ENCODE data around the gene IL24. TPM values are rescaled to one million over a fixed set of nuclear protein-coding genes. Genes with fewer than 3 reads are reported as not detected.
A peak's percentile ranks its signal among the peaks of the same experiment; 100 is the strongest.

IL24 gene
- total and polyA plus RNA-seq, 10 of the 15 experiments (the other 5 are each of a cell fraction or from before 2014, with no cell fraction given), result 0.05 to 19.8 (median 0.35) TPM; not detected in 1

DNA sequence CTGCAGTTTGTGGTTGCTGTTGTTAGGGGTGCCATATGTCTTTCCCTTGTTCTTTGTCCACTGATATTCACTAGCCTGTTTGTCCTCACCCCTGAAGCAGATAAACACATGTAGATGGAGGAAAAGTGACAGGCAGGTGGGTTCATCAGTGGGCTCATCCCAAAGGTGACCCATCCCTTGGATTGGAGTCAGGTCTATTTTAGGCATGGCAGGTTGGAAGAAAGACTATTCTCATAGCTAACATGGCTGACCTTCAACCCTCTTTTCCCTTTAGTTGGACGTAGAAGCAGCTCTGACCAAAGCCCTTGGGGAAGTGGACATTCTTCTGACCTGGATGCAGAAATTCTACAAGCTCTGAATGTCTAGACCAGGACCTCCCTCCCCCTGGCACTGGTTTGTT, 5.5 kb downstream of the IL24 start:
- Histone ChIP-seq H3K4me3 (no peak overlapping the region), H3K27ac (ENCODE audit: control insufficient read depth, insufficient read depth) (no peak overlapping the region), H3K9ac (ENCODE audit: control insufficient read depth, insufficient read depth, low read length) (no peak overlapping the region), H3K36me3 (ENCODE audit: control insufficient read depth in 2 of 2, insufficient read depth in 2 of 2, low read length in 1 of 2) (peaks cover 14 to 23% of the 10 kb centered on the region in 2 experiments), H4K20me1 (ENCODE audit: control insufficient read depth, insufficient read depth) (no peaks in the 10 kb centered on the region; the same call in 1 of the 2 replicates), H3K4me2 (ENCODE audit: control insufficient read depth, insufficient read depth) (no peak overlapping the region), H3K27me3 (replicated peaks in 1 of 2; ENCODE audit: control insufficient read depth in 2 of 2, insufficient read depth in 2 of 2, low read length in 1 of 2) (no peaks in the 10 kb centered on the region), H2AFZ (ENCODE audit: control insufficient read depth, low read depth, low read length) (no peak overlapping the region), H3K4me1 (ENCODE audit: control insufficient read depth, insufficient read depth, low read length) (no peaks in the 10 kb centered on the region), H3K79me2 (ENCODE audit: control insufficient read depth, insufficient read depth, low read length) (no peaks in the 10 kb centered on the region), H3K9me3 (replicated peaks; ENCODE audit: control insufficient read depth, insufficient read depth, low read length) (no peaks in the 10 kb centered on the region)
- WGBS (ENCODE audit: insufficient coverage, insufficient replicate concordance, low lambda C conversion rate, missing lambda C conversion rate), result 67% methylated on average over 1 of the region's 1 CpG
- TF ChIP-seq RCOR1 (conservative IDR thresholded peaks at IDR 0.05; ENCODE audit: low read depth, low read length) (no peak), SMAD5 (IDR thresholded peaks at IDR 0.05; ENCODE audit: low read depth) (peak; percentile 42; the same call in 1 of the 2 replicates), POLR2AphosphoS2 (IDR thresholded peaks at IDR 0.05; ENCODE audit: low read depth, low read length) (0 out of 2 replicates have a peak, but pooled peaks have one; percentile 84)
- ATAC-seq (no peak), DNase-seq (ENCODE audit: low read depth, low spot score) (no peak), FAIRE-seq (no peak)
- no TSS peak for BruUV-seq (replicated peaks)
- POLR2A ChIA-PET, result interaction anchor here (0.7 kb wide), 1 partner anchor 178 kb away, joined by 3 read pairs; no protein-coding TSS in a partner anchor
- RAD21 ChIA-PET (ENCODE audit: unreplicated experiment), result no interaction called here
- CTCF ChIA-PET, result interaction anchor here (0.9 to 3.3 kb wide), 4 partner anchors 9 to 245 kb away, joined by 3 to 16 read pairs (median 4); no protein-coding TSS in a partner anchor
- in situ Hi-C loops (cut with MboI) (no loop called here), intact Hi-C loops (cut with micrococcal nuclease; ENCODE audit: unreplicated experiment) (no loop called here)
- SMC1A ChIA-PET (ENCODE audit: uncharacterized antibody, unreplicated experiment), result interaction anchor here (0.9 to 1.5 kb wide), 4 partner anchors 9 to 79 kb away, joined by 3 to 5 read pairs (median 4); no protein-coding TSS in a partner anchor

DNA sequence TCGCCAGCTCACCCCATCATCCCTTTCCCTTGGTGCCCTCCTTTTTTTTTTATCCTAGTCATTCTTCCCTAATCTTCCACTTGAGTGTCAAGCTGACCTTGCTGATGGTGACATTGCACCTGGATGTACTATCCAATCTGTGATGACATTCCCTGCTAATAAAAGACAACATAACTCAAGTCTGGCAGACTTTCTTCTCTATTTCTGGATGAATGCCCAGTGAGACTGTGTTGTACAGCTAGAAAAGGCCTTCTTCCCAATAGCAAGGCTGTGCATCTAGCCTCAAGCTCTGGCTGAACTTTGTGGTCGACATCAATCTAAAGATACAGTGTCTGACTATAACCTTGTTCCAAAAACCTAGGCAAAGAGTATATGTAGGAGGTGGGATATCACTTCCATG, 6.4 kb downstream of the IL24 start:
- H3K79me2 ChIP-seq (ENCODE audit: control insufficient read depth, insufficient read depth, low read length), result no peaks in the 10 kb centered on the region
- ATAC-seq (no peak), FAIRE-seq (no peak), DNase-seq (ENCODE audit: low read depth, low spot score) (no peak)
- H3K9me3 ChIP-seq (replicated peaks; ENCODE audit: control insufficient read depth, insufficient read depth, low read length), result no peaks in the 10 kb centered on the region
- ChIA-PET POLR2A (no interaction called here), SMC1A (ENCODE audit: uncharacterized antibody, unreplicated experiment) (interaction anchor here (1.1 to 1.5 kb wide), 2 partner anchors 15 to 79 kb away, joined by 3 read pairs; no protein-coding TSS in a partner anchor), RAD21 (ENCODE audit: unreplicated experiment) (no interaction called here), CTCF (interaction anchor here (0.9 to 1.7 kb wide), 2 partner anchors 28 to 30 kb away, joined by 3 read pairs; no protein-coding TSS in a partner anchor)
- BruUV-seq (replicated peaks), result no TSS peak
- H3K36me3 ChIP-seq (ENCODE audit: control insufficient read depth in 2 of 2, insufficient read depth in 2 of 2, low read length in 1 of 2), result peaks cover 18 to 29% of the 10 kb centered on the region in 2 experiments
- H3K4me1 ChIP-seq (ENCODE audit: control insufficient read depth, insufficient read depth, low read length), result no peaks in the 10 kb centered on the region
- H3K9ac ChIP-seq (ENCODE audit: control insufficient read depth, insufficient read depth, low read length), result no peak overlapping the region
- H3K27ac ChIP-seq (ENCODE audit: control insufficient read depth, insufficient read depth), result no peak overlapping the region
- no peaks in the 10 kb centered on the region for H3K27me3 ChIP-seq (replicated peaks in 1 of 2; ENCODE audit: control insufficient read depth in 2 of 2, insufficient read depth in 2 of 2, low read length in 1 of 2)
- no peak overlapping the region for H3K4me2 ChIP-seq (ENCODE audit: control insufficient read depth, insufficient read depth)
- no peak overlapping the region for H3K4me3 ChIP-seq
- H2AFZ ChIP-seq (ENCODE audit: control insufficient read depth, low read depth, low read length), result no peak overlapping the region
- intact Hi-C loops (cut with micrococcal nuclease; ENCODE audit: unreplicated experiment), result no loop called here
- WGBS (ENCODE audit: insufficient coverage, insufficient replicate concordance, low lambda C conversion rate, missing lambda C conversion rate), result 98% methylated on average over 2 of the region's 2 CpGs
- in situ Hi-C loops (cut with MboI), result no loop called here
- no peaks in the 10 kb centered on the region; the same call in 1 of the 2 replicates for H4K20me1 ChIP-seq (ENCODE audit: control insufficient read depth, insufficient read depth)
- TF ChIP-seq EGR1 (IDR thresholded peaks at IDR 0.05; ENCODE audit: borderline replicate concordance in 1 of 2, low read depth in 2 of 2, low read length in 2 of 2), result no peak
- no peak for TF ChIP-seq MYB (IDR thresholded peaks at IDR 0.05; ENCODE audit: borderline replicate concordance, low read depth, low read length)
- no peak for TF ChIP-seq RAD51 (IDR thresholded peaks at IDR 0.05)
- TF ChIP-seq E2F8 (IDR thresholded peaks at IDR 0.05; ENCODE audit: low read depth, partially characterized antibody), result no peak
